HEK293 (cell line): ENCODE measurements around the gene PKMYT1.

Experiments
- CTCF ChIA-PET: fragments of 350-600 bp; formaldehyde crosslinking; extraction: SDS; loops from one replicate; lab custom pipeline; 2021; ENCODE audit warnings: antibody characterized with exemption; lab: Yijun Ruan, JAX
- POLR2A ChIA-PET: fragments of 300-600 bp; formaldehyde crosslinking; extraction: SDS; loops from one replicate; lab custom pipeline; 2020; ENCODE audit warnings: antibody characterized with exemption, inconsistent platforms; lab: Yijun Ruan, JAX
- H3K27ac ChIP-seq: fragments of 200-500 bp; sonication (Bioruptor generic); 2 replicates; pipeline ENCODE4 v1.5.1; 2014; ENCODE audit warnings: low read depth, low read length, control low read depth, inconsistent platforms; ENCODE audit errors: extremely low read depth
- H3K36me3 ChIP-seq, 2 experiments: fragments of 200-500 bp in 1 of 2; sonication (Bioruptor generic) in 1 of 2; 1 replicate in 1 of 2; 2 replicates in 1 of 2; pipeline ENCODE4 v1.5.1; 2014 to 2017; ENCODE audit warnings: inconsistent platforms in 2 of 2, low read length in 2 of 2; ENCODE audit not compliant: control insufficient read depth in 2 of 2, insufficient read depth in 1 of 2
- H3K4me1 ChIP-seq: fragments of 200-500 bp; sonication (Bioruptor generic); 2 replicates; pipeline ENCODE4 v1.5.1; 2014; ENCODE audit warnings: mild to moderate bottlenecking, low read length, inconsistent platforms; ENCODE audit not compliant: control insufficient read depth, insufficient read depth
- H3K4me3 ChIP-seq: 2 replicates; pipeline ENCODE4 v1.5.1; 2011; ENCODE audit warnings: low read depth, mild to moderate bottlenecking, control low read depth, low read length, moderate library complexity
- H3K9me3 ChIP-seq: fragments of 200-500 bp; sonication (Bioruptor generic); 2 replicates; pipeline ENCODE4 v1.5.1; 2014; ENCODE audit warnings: low read depth, low read length, inconsistent platforms; ENCODE audit not compliant: control insufficient read depth, insufficient read depth
- FEZF1 ChIP-seq: fragments of 450-650 bp; formaldehyde crosslinking; IDR thresholded peaks from 2 replicates; pipeline ENCODE4 v1.5.1; 2016; ENCODE audit warnings: missing biosample characterization, missing genetic modification characterization
- HOXA7 ChIP-seq: sonication (generic); formaldehyde crosslinking; IDR thresholded peaks from 2 replicates; pipeline ENCODE4 v1.8.1; 2022; ENCODE audit warnings: missing genetic modification reagents, borderline replicate concordance
- OSR2 ChIP-seq: fragments of 450-650 bp; formaldehyde crosslinking; IDR thresholded peaks from 2 replicates; pipeline ENCODE4 v1.5.1; 2016; ENCODE audit warnings: missing biosample characterization, missing genetic modification characterization
- PATZ1 ChIP-seq: fragments of 450-650 bp; formaldehyde crosslinking; IDR thresholded peaks from 2 replicates; pipeline ENCODE4 v1.5.1; 2016; ENCODE audit warnings: missing biosample characterization, missing genetic modification characterization
- PRDM1 ChIP-seq: fragments of 450-650 bp; formaldehyde crosslinking; IDR thresholded peaks from 2 replicates; pipeline ENCODE4; 2016; ENCODE audit warnings: missing biosample characterization, missing genetic modification characterization
- RBAK ChIP-seq: fragments of 450-650 bp; formaldehyde crosslinking; IDR thresholded peaks from 2 replicates; pipeline ENCODE4 v1.5.1; 2016; ENCODE audit warnings: missing biosample characterization, missing genetic modification characterization
- SP7 ChIP-seq: fragments of 450-650 bp; formaldehyde crosslinking; IDR thresholded peaks from 2 replicates; pipeline ENCODE4 v1.5.1; 2016; ENCODE audit warnings: missing biosample characterization, missing genetic modification characterization
- ZBTB7A ChIP-seq: fragments of 450-650 bp; formaldehyde crosslinking; IDR thresholded peaks from 2 replicates; pipeline ENCODE4 v1.5.1; 2016; ENCODE audit warnings: low read depth, missing biosample characterization, missing genetic modification characterization
- ZNF114 ChIP-seq: fragments of 450-650 bp; formaldehyde crosslinking; IDR thresholded peaks from 2 replicates; pipeline ENCODE4 v1.5.0; 2017; ENCODE audit warnings: missing biosample characterization, missing genetic modification characterization
- ZNF157 ChIP-seq: fragments of 450-650 bp; formaldehyde crosslinking; IDR thresholded peaks from 2 replicates; pipeline ENCODE4 v1.5.1; 2016; ENCODE audit warnings: missing biosample characterization, missing genetic modification characterization
- ZNF184 ChIP-seq: fragments of 450-650 bp; IDR thresholded peaks from 2 replicates; pipeline ENCODE4 v1.5.1; 2018; ENCODE audit warnings: missing biosample characterization, mild to moderate bottlenecking, missing genetic modification characterization
- ZNF19 ChIP-seq: fragments of 450-650 bp; formaldehyde crosslinking; IDR thresholded peaks from 2 replicates; pipeline ENCODE4; 2016; ENCODE audit warnings: missing biosample characterization, missing genetic modification characterization, low read depth
- ZNF211 ChIP-seq: fragments of 450-650 bp; formaldehyde crosslinking; IDR thresholded peaks from 2 replicates; pipeline ENCODE4 v1.5.1; 2016; ENCODE audit warnings: low read depth, missing biosample characterization, missing genetic modification characterization
- ZNF223 ChIP-seq: fragments of 450-650 bp; formaldehyde crosslinking; IDR thresholded peaks from 2 replicates; pipeline ENCODE4 v1.5.1; 2016; ENCODE audit warnings: missing biosample characterization, missing genetic modification characterization
- ZNF280C ChIP-seq: fragments of 450-650 bp; formaldehyde crosslinking; IDR thresholded peaks from 2 replicates; pipeline ENCODE4 v1.5.1; 2016; ENCODE audit warnings: missing biosample characterization, missing genetic modification characterization
- ZNF354C ChIP-seq: fragments of 450-650 bp; formaldehyde crosslinking; IDR thresholded peaks from 2 replicates; pipeline ENCODE4 v1.5.1; 2016; ENCODE audit warnings: missing biosample characterization, missing genetic modification characterization, low read depth, borderline replicate concordance
- ZNF416 ChIP-seq: fragments of 450-650 bp; formaldehyde crosslinking; IDR thresholded peaks from 2 replicates; pipeline ENCODE4 v1.5.1; 2016; ENCODE audit warnings: missing biosample characterization, missing genetic modification characterization
- ZNF529 ChIP-seq: fragments of 450-650 bp; formaldehyde crosslinking; IDR thresholded peaks from 2 replicates; pipeline ENCODE4 v1.5.1; 2017; ENCODE audit warnings: missing genetic modification characterization, missing biosample characterization; ENCODE audit not compliant: insufficient replicate concordance
- ZNF561 ChIP-seq: fragments of 450-650 bp; IDR thresholded peaks from 2 replicates; pipeline ENCODE4 v1.5.1; 2018; ENCODE audit warnings: missing biosample characterization, missing genetic modification characterization, borderline replicate concordance
- ZNF585B ChIP-seq: fragments of 450-650 bp; formaldehyde crosslinking; IDR thresholded peaks from 2 replicates; pipeline ENCODE4 v1.5.1; 2016; ENCODE audit warnings: missing biosample characterization, missing genetic modification characterization
- ZNF600 ChIP-seq: fragments of 450-650 bp; formaldehyde crosslinking; IDR thresholded peaks from 2 replicates; pipeline ENCODE4 v1.5.1; 2016; ENCODE audit warnings: missing biosample characterization, missing genetic modification characterization
- ZNF645 ChIP-seq: fragments of 450-650 bp; formaldehyde crosslinking; IDR thresholded peaks from 2 replicates; pipeline ENCODE4; 2016; ENCODE audit warnings: missing biosample characterization, missing genetic modification characterization
- ZNF658 ChIP-seq: fragments of 450-650 bp; formaldehyde crosslinking; IDR thresholded peaks from 2 replicates; pipeline ENCODE4; 2016; ENCODE audit warnings: missing biosample characterization, missing genetic modification characterization
- ZNF670 ChIP-seq: fragments of 450-650 bp; formaldehyde crosslinking; IDR thresholded peaks from 2 replicates; pipeline ENCODE4 v1.5.1; 2016; ENCODE audit warnings: missing biosample characterization, missing genetic modification characterization, low read depth
- ZNF707 ChIP-seq: fragments of 450-650 bp; formaldehyde crosslinking; IDR thresholded peaks from 2 replicates; pipeline ENCODE4 v1.5.1; 2016; ENCODE audit warnings: missing biosample characterization, missing genetic modification characterization
- ZNF768 ChIP-seq: fragments of 450-650 bp; formaldehyde crosslinking; IDR thresholded peaks from 2 replicates; pipeline ENCODE4 v1.5.1; 2018; ENCODE audit warnings: missing biosample characterization, mild to moderate bottlenecking, missing genetic modification characterization
- ZNF792 ChIP-seq: fragments of 450-650 bp; formaldehyde crosslinking; IDR thresholded peaks from 2 replicates; pipeline ENCODE4 v1.5.1; 2016; ENCODE audit warnings: missing biosample characterization, missing genetic modification characterization
- ZSCAN16 ChIP-seq: fragments of 450-650 bp; formaldehyde crosslinking; IDR thresholded peaks from 2 replicates; pipeline ENCODE4 v1.5.1; 2016; ENCODE audit warnings: missing biosample characterization, missing genetic modification characterization
- ZSCAN30 ChIP-seq: fragments of 450-650 bp; IDR thresholded peaks from 2 replicates; pipeline ENCODE4 v1.5.1; 2018; ENCODE audit warnings: missing biosample characterization, mild to moderate bottlenecking, missing genetic modification characterization, moderate library complexity
- ZXDB ChIP-seq: fragments of 450-650 bp; formaldehyde crosslinking; IDR thresholded peaks from 2 replicates; pipeline ENCODE4 v1.5.1; 2016; ENCODE audit warnings: missing biosample characterization, missing genetic modification characterization

The PKMYT1 gene

GRCh38 chr16:3027489-3027795 lies 47.2 kb upstream of the PKMYT1 start:
- Histone ChIP-seq H3K36me3 (peaks cover 0 to 22% of the 10 kb centered on the region in 2 experiments; a peak in 1 of 3 replicates), H3K4me3 (no peak overlapping the region)
- CTCF ChIA-PET = interaction anchor here (0.5 to 9.2 kb wide), 18 partner anchors 8 to 1576 kb away, joined by 3 to 149 read pairs (median 4); partner anchors contain the start of genes BICDL2 and TNFRSF12A
- TF ChIP-seq ZNF157 (tag by site-specific recombination) (no peak), ZNF768 (tag by site-specific recombination) (no peak), ZNF223 (tag by site-specific recombination) (no peak), ZSCAN16 (tag by site-specific recombination) (no peak), ZNF184 (no peak), OSR2 (tag by site-specific recombination) (no peak), ZBTB7A (tag by site-specific recombination) (no peak), ZNF645 (no peak), PRDM1 (tag by site-specific recombination) (no peak), ZSCAN30 (no peak), ZNF561 (tag by site-specific recombination) (no peak), RBAK (no peak), SP7 (tag by site-specific recombination) (no peak), ZNF585B (no peak), ZNF354C (tag by site-specific recombination) (no peak), ZNF707 (tag by site-specific recombination) (no peak), ZNF280C (tag by site-specific recombination) (no peak)
- TF ChIP-seq, all 188 proteins: peak for 0
- no peaks in the 10 kb centered on the region for H3K9me3 ChIP-seq
- POLR2A ChIA-PET = interaction anchor here (0.7 to 11.9 kb wide), 14 partner anchors 7 to 145 kb away, joined by 3 to 247 read pairs (median 6); partner anchors contain the start of genes KREMEN2, MMP25, TNFRSF12A and ZNF205
- H3K4me1 ChIP-seq = peaks cover 14% of the 10 kb centered on the region
- no peak overlapping the region for H3K27ac ChIP-seq

GRCh38 chr16:3026609-3027488 lies 46.6 kb upstream of the PKMYT1 start:
- Histone ChIP-seq H3K27ac (no peak overlapping the region), H3K4me3 (no peak overlapping the region), H3K36me3 (peaks cover 0 to 22% of the 10 kb centered on the region in 2 experiments; a peak in 1 of 3 replicates), H3K4me1 (peaks cover 19% of the 10 kb centered on the region), H3K9me3 (no peaks in the 10 kb centered on the region)
- TF ChIP-seq ZNF658 (no peak), PATZ1 (no peak), ZNF670 (tag by site-specific recombination) (no peak), ZNF211 (tag by site-specific recombination) (no peak), HOXA7 (no peak), ZNF416 (tag by site-specific recombination) (no peak), ZNF600 (no peak), ZNF529 (tag by site-specific recombination) (no peak), FEZF1 (tag by site-specific recombination) (no peak), ZNF792 (no peak), ZXDB (tag by site-specific recombination) (no peak), ZNF157 (tag by site-specific recombination) (no peak), ZNF114 (tag by site-specific recombination) (no peak), ZNF19 (tag by site-specific recombination) (no peak)
- POLR2A ChIA-PET = interaction anchor here (1.0 to 11.9 kb wide), 8 partner anchors 19 to 145 kb away, joined by 3 to 247 read pairs (median 7); partner anchors contain the start of genes KREMEN2, MMP25 and ZNF213
- CTCF ChIA-PET = interaction anchor here (0.6 to 9.2 kb wide), 9 partner anchors 8 to 1577 kb away, joined by 3 to 149 read pairs (median 6); partner anchors contain the start of genes BICDL2 and TNFRSF12A
